ENCODE results near the gene ATP11A. TPM values are rescaled to one million over a fixed set of nuclear protein-coding genes. Genes with fewer than 3 reads are reported as not detected.
"Not testable (repeated sequence)": the region's sequence is repeated elsewhere in the genome, so short reads cannot be mapped to it uniquely, and the experiment has no call there.

The ATP11A gene
- total RNA-seq, 8 experiments from 2014 or later: 6.7 to 36.1 (median 10.2) TPM

DNA sequence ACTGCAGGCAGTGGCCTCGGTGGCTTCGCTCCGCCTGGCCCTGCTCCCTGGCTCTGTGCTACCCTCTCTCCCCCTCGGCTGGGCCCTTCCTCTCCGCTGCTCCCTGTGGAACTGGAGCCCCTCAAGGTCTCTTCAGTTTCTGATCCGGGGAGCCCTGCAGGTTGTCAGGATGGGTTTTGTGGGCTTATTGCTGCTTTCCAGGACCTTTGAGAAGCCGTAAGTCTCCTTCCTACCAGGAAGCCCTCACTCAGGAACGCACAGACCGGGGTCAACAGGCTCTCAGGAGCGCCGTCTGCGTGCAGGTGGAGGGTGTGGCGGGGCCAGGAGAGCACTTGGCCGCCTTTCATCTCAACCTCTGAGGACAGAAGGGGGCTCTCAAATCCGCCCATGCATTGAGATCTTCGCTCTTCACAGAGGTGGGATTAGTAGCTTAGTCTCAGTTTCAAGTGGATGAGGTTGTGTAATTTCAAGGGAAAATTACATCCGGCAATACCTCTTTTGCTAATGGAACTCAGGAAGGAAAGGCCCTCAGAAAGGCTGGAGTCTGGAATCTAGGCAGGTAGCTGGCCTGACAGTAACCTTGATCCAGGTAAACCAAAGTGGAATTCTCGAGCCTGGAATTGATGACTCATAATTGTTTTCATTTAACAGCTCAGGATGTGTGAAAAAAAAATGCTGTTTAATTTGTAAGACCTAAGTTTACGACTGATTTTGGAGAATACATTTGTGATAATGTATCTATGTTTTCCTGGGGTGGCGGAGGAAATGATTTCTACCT, 102.0 kb downstream of the ATP11A start:
- Histone ChIP-seq H3K4me3 (no peak overlapping the region), H3K4me1 (replicated peaks in 1 of 2) (no peaks in the 10 kb centered on the region), H3K27ac (no peak overlapping the region)
- in situ Hi-C loops (cut with MboI; ENCODE audit: low pct_unique_long_range_greater_than_20kb in 2 of 9, low sequenced_read_pairs in 9 of 9, unreplicated experiment in 9 of 9): no loop called here
- ATAC-seq (replicated peaks in 6 of 8): no peak
- WGBS, 10 experiments: 80 to 100% (median 88%) methylated on average over 1 to 12 of the region's 20 CpGs; no CpG with 5 or more reads in 1 of the 10 experiments

GRCh38 chr13:112792511-112792910, 102.7 kb downstream of the ATP11A start:
- in situ Hi-C loops (cut with MboI; ENCODE audit: low pct_unique_long_range_greater_than_20kb in 2 of 9, low sequenced_read_pairs in 9 of 9, unreplicated experiment in 9 of 9): no loop called here
- H3K4me1 ChIP-seq (replicated peaks in 1 of 2): no peaks in the 10 kb centered on the region
- H3K27ac ChIP-seq: no peak overlapping the region
- no peak overlapping the region for H3K4me3 ChIP-seq
- ATAC-seq (replicated peaks in 6 of 8): no peak
- WGBS, 10 experiments: 77 to 100% (median 96%) methylated on average over 1 to 4 of the region's 6 CpGs; no CpG with 5 or more reads in 3 of the 10 experiments

DNA sequence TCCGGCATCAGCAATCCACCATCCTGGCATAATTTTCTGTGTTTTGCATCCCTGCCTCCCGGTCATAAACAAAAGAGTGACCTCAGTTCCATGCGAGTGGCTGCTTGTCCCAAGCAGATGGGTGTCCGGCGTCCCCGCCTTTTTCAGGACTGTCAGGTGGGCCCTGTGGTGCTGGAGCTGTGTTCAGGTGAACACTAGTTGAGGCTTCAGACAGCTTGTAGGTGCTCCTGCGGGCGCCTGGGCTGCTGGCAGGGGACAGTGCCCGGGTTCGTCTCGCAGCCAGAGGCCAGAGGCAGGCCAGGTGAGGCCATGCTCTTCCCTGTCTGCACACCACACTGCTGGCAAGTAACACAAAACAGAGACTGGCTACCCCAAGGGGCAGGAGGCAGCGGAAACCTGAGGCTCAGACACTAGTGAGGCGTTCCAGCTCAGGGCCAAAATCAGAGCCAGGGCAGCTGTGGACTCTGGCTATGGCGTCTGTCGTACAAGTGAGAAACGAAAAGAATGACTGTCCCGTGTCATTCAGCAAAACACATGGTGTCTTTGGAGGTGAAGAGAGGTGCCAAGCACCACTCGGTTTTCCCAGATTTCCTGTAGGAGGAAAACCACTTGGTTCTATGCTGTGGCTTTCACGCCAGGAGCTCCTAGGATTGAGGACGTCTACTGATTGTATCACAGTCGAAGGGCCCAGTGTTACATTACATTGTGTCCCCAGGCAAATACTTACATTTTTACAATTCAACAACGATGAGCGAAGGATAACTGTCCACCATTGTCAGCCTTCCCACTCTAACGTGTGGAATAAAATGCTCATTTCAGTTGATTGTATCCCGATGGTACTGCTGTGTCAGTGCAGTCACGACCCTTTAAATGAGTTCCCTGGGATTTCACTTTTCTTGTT, 104.0 kb downstream of the ATP11A start:
- Histone ChIP-seq H3K27ac (no peak overlapping the region), H3K4me3 (no peak overlapping the region), H3K4me1 (replicated peaks in 1 of 2) (no peaks in the 10 kb centered on the region)
- in situ Hi-C loops (cut with MboI; ENCODE audit: low pct_unique_long_range_greater_than_20kb in 2 of 9, low sequenced_read_pairs in 9 of 9, unreplicated experiment in 9 of 9): no loop called here
- no peak for ATAC-seq (replicated peaks in 6 of 8)
- WGBS, 10 experiments: 63 to 100% (median 91%) methylated on average over 3 to 17 of the region's 26 CpGs

- ATAC-seq (replicated peaks in 6 of 8): no peak
- Histone ChIP-seq H3K27ac (no peak overlapping the region), H3K4me1 (replicated peaks in 1 of 2) (no peaks in the 10 kb centered on the region), H3K4me3 (no peak overlapping the region)
- 38 to 100% (median 100%) methylated on average over 1 to 4 of the region's 4 CpGs; no CpG with 5 or more reads in 1 of the 10 experiments for whole genome bisulfite sequencing, 10 experiments
- in situ Hi-C loops (cut with MboI; ENCODE audit: low pct_unique_long_range_greater_than_20kb in 2 of 9, low sequenced_read_pairs in 9 of 9, unreplicated experiment in 9 of 9): no loop called here
Measured at GRCh38 chr13:112795277-112795676, 105.4 kb downstream of the ATP11A start.

DNA sequence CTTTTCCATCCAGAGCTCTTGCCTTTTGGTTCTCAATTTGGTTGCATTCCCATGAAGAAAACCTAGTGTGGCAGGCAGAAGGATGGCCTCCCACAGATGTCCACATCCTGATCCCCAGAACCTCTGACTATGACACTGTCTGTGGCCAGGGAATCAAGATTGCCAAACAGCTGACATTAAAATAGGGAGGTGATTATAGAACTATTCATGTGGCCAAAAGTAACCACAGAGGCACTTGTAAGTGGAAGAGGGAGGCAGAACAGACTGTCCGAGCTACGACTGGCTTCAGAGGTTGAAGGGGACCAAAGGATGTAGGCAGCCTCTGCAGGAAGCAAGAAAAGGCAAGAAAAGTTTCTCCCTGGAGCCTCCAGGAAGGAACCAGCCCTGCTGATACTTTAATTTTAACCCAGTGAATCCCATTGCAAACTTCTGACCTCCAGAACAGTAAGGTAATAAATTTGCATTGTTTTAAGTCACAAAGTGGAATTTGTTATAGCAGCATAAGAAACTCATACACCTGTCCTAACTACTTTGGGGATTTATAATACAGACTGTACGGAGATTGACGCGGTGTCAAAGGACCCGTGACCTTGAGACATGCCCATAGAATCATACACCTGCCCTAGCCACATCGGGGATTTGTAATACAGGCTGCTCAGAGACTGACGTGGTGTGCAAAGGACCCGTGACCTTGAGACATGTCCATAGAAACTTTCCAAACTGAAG, 106.5 kb downstream of the ATP11A start:
- no peak overlapping the region for H3K27ac ChIP-seq
- no peak overlapping the region for H3K4me3 ChIP-seq

GRCh38 chr13:112799394-112799793, 109.6 kb downstream of the ATP11A start:
- Histone ChIP-seq H3K4me3 (no peak overlapping the region), H3K4me1 (replicated peaks in 1 of 2) (no peaks in the 10 kb centered on the region), H3K27ac (no peak overlapping the region)
- WGBS, 10 experiments: no CpG with 5 or more reads among the region's 1 CpG
- ATAC-seq (replicated peaks in 6 of 8): no peak
- in situ Hi-C loops (cut with MboI; ENCODE audit: low pct_unique_long_range_greater_than_20kb in 2 of 9, low sequenced_read_pairs in 9 of 9, unreplicated experiment in 9 of 9): no loop called here

More for the DNA sequence above, 106.5 kb downstream of the ATP11A start:
- no peak for ATAC-seq (replicated peaks in 6 of 8)
- no peaks in the 10 kb centered on the region for H3K4me1 ChIP-seq (replicated peaks in 1 of 2)
- 84 to 100% (median 98%) methylated on average over 1 to 9 of the region's 9 CpGs; no CpG with 5 or more reads in 2 of the 10 experiments for WGBS, 10 experiments
- in situ Hi-C loops (cut with MboI; ENCODE audit: low pct_unique_long_range_greater_than_20kb in 2 of 9, low sequenced_read_pairs in 9 of 9, unreplicated experiment in 9 of 9): no loop called here

DNA sequence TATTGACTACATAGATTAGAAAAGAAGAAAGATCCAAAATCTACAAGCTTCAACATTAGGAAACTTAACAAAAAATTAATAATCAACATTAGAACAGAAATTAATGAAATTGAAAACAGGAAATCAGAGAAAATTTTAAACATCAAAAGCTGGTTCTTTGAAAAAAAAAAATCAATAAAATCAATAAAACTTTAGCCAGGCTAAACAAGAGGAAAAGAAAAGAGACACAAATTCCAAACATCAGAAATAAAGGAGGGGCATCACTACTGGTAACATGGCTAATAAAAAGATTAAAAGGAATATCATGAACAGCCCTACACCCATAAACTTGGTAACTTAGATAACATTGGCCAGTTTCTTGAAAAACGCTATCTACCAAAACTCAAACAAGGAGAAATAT, 110.2 kb downstream of the ATP11A start:
- ATAC-seq (replicated peaks in 6 of 8): no peak
- H3K27ac ChIP-seq: no peak overlapping the region
- in situ Hi-C loops (cut with MboI; ENCODE audit: low pct_unique_long_range_greater_than_20kb in 2 of 9, low sequenced_read_pairs in 9 of 9, unreplicated experiment in 9 of 9): no loop called here
- no peak overlapping the region for H3K4me3 ChIP-seq
- no peaks in the 10 kb centered on the region for H3K4me1 ChIP-seq (replicated peaks in 1 of 2)
- 86 to 100% (median 100%) methylated on average over 1 of the region's 1 CpG; no CpG with 5 or more reads in 1 of the 10 experiments for WGBS, 10 experiments

DNA sequence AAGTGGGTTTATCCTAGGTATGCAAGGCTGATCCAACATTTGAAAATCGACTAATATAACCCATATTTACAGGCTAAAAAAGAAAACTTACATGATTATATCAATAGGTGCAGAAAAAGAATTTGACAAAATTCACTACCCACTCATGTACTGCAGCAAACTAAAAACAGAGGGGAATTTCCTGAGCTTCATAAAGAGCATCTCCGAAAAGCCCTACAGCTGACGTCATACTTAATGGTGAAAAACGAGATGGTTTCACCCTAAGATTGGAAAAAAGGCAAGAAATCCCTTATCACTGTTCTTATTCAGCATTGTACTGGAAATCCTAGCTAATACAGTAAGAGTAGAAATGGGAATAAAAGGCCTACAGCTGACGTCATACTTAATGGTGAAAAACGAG, 111.0 kb downstream of the ATP11A start:
- H3K27ac ChIP-seq; ATAC-seq (replicated peaks in 6 of 8); H3K4me1 ChIP-seq (replicated peaks in 1 of 2); in situ Hi-C loops (cut with MboI; ENCODE audit: low pct_unique_long_range_greater_than_20kb in 2 of 9, low sequenced_read_pairs in 9 of 9, unreplicated experiment in 9 of 9); H3K4me3 ChIP-seq: not testable (repeated sequence)
- 40 to 100% (median 98%) methylated on average over 1 to 4 of the region's 6 CpGs for WGBS, 10 experiments

DNA sequence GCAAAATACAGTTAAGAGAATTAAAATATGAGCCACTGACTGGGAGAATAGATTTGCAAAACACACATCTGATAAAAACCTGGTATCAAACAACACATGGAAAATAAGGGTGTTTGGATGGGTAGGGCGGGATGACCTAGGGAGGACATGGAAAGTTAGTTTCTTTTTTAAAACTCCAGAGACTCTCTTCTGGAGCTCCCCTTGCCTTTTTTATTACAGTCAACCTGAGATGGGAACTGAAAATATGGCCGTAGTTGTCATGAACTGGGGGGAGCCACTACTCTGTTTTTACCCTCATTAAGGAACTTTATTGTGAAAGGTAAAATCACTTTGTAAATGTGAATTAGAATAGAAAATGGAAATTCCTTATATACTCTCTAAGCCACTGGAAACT, 113.0 kb downstream of the ATP11A start:
- ATAC-seq (replicated peaks in 6 of 8): peak in 2 of 8 experiments; percentile 14 to 54
- in situ Hi-C loops (cut with MboI; ENCODE audit: low pct_unique_long_range_greater_than_20kb in 2 of 9, low sequenced_read_pairs in 9 of 9, unreplicated experiment in 9 of 9): no loop called here
- no peak overlapping the region for H3K4me3 ChIP-seq
- H3K27ac ChIP-seq: no peak overlapping the region
- no peaks in the 10 kb centered on the region for H3K4me1 ChIP-seq (replicated peaks in 1 of 2)
- WGBS, 10 experiments: 60 to 100% (median 82%) methylated on average over 1 to 2 of the region's 2 CpGs; no CpG with 5 or more reads in 2 of the 10 experiments

DNA sequence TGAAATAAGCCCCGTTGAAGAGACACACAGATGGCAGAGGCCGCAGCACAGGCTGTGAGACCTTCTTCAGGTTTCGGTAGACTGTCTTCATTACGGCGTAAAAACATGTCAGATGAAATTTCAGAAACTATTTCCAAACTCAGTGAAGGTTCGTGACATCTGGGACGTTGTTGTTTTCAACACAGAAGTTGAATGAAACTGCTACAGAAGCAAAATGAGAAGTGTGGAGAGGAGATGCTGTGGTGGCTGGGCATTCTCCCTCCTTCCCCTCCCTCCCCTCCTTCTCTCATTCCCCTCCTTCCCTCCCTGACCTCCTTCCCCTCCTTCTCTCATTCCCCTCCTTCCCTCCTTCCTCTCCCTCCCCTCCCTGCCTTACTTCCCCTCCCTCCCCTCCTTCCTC, 113.6 kb downstream of the ATP11A start:
- no peaks in the 10 kb centered on the region for H3K4me1 ChIP-seq (replicated peaks in 1 of 2)
- no peak overlapping the region for H3K4me3 ChIP-seq
- no peak for ATAC-seq (replicated peaks in 6 of 8)
- 55 to 88% (median 80%) methylated on average over 1 to 5 of the region's 7 CpGs; no CpG with 5 or more reads in 5 of the 10 experiments for WGBS, 10 experiments
- in situ Hi-C loops (cut with MboI; ENCODE audit: low pct_unique_long_range_greater_than_20kb in 2 of 9, low sequenced_read_pairs in 9 of 9, unreplicated experiment in 9 of 9): no loop called here
- no peak overlapping the region for H3K27ac ChIP-seq

DNA sequence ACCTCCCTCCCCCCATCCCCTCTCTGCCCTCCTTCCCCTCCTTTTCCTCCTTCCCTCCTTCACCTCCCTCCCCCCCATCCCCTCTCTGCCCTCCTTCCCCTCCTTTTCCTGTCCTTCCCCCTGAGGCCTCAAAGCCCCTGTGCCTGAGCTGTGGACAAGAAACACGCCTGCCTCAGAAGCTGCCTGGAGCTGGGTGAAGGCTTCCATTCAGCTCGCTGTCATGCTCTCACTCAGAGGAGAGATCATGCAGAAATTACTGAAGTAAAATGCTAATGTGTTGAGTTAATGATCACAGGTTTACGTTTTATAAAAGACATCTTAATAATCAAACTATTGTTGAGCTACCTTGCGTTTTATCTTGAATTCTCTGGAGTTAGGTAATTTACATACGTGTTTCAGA, 114.5 kb downstream of the ATP11A start:
- WGBS, 10 experiments: 53 to 95% (median 80%) methylated on average over 1 to 3 of the region's 5 CpGs; no CpG with 5 or more reads in 1 of the 10 experiments
- peak in 1 of 8 experiments; percentile 68 for ATAC-seq (replicated peaks in 6 of 8)
- no peak overlapping the region for H3K4me3 ChIP-seq
- in situ Hi-C loops (cut with MboI; ENCODE audit: low pct_unique_long_range_greater_than_20kb in 2 of 9, low sequenced_read_pairs in 9 of 9, unreplicated experiment in 9 of 9): no loop called here
- H3K27ac ChIP-seq: no peak overlapping the region
- H3K4me1 ChIP-seq (replicated peaks in 1 of 2): no peaks in the 10 kb centered on the region

GRCh38 chr13:112806739-112807652, 117.2 kb downstream of the ATP11A start:
- WGBS, 10 experiments: 72 to 100% (median 93%) methylated on average over 1 to 34 of the region's 36 CpGs
- H3K27ac ChIP-seq: no peak overlapping the region
- H3K4me1 ChIP-seq (replicated peaks in 1 of 2): no peaks in the 10 kb centered on the region
- no peak for ATAC-seq (replicated peaks in 6 of 8)
- no peak overlapping the region for H3K4me3 ChIP-seq
- in situ Hi-C loops (cut with MboI; ENCODE audit: low pct_unique_long_range_greater_than_20kb in 2 of 9, low sequenced_read_pairs in 9 of 9, unreplicated experiment in 9 of 9): no loop called here

Data from motor neuron (in vitro differentiated cells).